ENCODE results near the gene RAD23A. TPM values are rescaled to one million over a fixed set of nuclear protein-coding genes. Genes with fewer than 3 reads are reported as not detected.
A peak's percentile ranks its signal among the peaks of the same experiment; 100 is the strongest.

Gene RAD23A
- total and polyA plus RNA-seq, 9 of the 15 experiments (the other 6 are each of a cell fraction or from before 2014, with no cell fraction given) = 9.5 to 181 (median 101) TPM

GRCh38 chr19:12983542-12984142, 38.0 kb downstream of the RAD23A start (continued):
- TF ChIP-seq ZBTB11 (CRISPR knock-in tag; IDR thresholded peaks at IDR 0.05) = peak in 1 of 3 experiments; percentile 76; a peak in 2 of 6 replicates
- no peak for TF ChIP-seq PRDM10 (IDR thresholded peaks at IDR 0.05; ENCODE audit: partially characterized antibody)
- no peak for TF ChIP-seq CGGBP1 (CRISPR knock-in tag; IDR thresholded peaks at IDR 0.05)
- TF ChIP-seq CTCF (IDR thresholded peaks at IDR 0.05 in 2 of 3, conservative IDR thresholded peaks at IDR 0.05 in 1 of 3; ENCODE audit: insufficient read depth in 2 of 3, low read depth in 1 of 3, low read length in 3 of 3) = peak; percentile 91 to 96 (median 92)
- peak; percentile 21; the same call in 1 of the 2 replicates for TF ChIP-seq MAFK (IDR thresholded peaks at IDR 0.05; ENCODE audit: low read length)
- no peak for TF ChIP-seq NFXL1 (CRISPR knock-in tag; IDR thresholded peaks at IDR 0.05)
- no peak for TF ChIP-seq POLR2B (IDR thresholded peaks at IDR 0.05; ENCODE audit: low read depth, partially characterized antibody)
- TF ChIP-seq TFAP4 (CRISPR knock-in tag; IDR thresholded peaks at IDR 0.05; ENCODE audit: borderline replicate concordance) = peak; percentile 89
- peak; percentile 81 for TF ChIP-seq SP1 (CRISPR knock-in tag; IDR thresholded peaks at IDR 0.05)
- TF ChIP-seq ATF7 (IDR thresholded peaks at IDR 0.05) = peak; percentile 90
- 0 out of 2 replicates have a peak, but pooled peaks have one; percentile 29 for TF ChIP-seq GABPB1 (CRISPR knock-in tag; IDR thresholded peaks at IDR 0.05)
- peak; percentile 64; the same call in 1 of the 2 replicates for TF ChIP-seq E2F1 (CRISPR knock-in tag; IDR thresholded peaks at IDR 0.05)
- no peak for TF ChIP-seq ZNF347 (CRISPR knock-in tag; IDR thresholded peaks at IDR 0.05; ENCODE audit: low read depth)

Data from K562 (cell line).